Measurements from ENCODE around the gene PAX3.

PAX3 gene

DNA sequence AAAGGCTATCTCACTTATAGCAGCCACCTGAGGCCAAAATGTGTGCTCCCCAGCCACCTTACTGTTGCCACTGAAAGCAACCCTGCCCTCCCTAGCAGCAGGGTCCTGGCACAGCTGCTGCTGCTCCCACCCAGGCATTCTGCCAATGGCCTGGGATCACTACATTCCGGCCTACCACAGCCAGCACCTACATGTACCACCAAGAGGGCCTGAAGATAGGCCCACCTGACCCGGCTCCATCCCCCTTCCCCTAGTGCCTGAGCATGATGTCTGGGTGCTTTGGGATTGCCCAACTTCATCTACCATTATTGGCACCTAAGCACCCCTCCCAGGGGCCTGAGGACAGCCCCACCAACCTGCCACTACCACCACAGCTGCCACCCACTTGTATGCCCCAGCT, 34.6 kb upstream of the PAX3 start:
- DNase-seq (ENCODE audit: low read depth), result no peak
- TF ChIP-seq, protein P1, sequence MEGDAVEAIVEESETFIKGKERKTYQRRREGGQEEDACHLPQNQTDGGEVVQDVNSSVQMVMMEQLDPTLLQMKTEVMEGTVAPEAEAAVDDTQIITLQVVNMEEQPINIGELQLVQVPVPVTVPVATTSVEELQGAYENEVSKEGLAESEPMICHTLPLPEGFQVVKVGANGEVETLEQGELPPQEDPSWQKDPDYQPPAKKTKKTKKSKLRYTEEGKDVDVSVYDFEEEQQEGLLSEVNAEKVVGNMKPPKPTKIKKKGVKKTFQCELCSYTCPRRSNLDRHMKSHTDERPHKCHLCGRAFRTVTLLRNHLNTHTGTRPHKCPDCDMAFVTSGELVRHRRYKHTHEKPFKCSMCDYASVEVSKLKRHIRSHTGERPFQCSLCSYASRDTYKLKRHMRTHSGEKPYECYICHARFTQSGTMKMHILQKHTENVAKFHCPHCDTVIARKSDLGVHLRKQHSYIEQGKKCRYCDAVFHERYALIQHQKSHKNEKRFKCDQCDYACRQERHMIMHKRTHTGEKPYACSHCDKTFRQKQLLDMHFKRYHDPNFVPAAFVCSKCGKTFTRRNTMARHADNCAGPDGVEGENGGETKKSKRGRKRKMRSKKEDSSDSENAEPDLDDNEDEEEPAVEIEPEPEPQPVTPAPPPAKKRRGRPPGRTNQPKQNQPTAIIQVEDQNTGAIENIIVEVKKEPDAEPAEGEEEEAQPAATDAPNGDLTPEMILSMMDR (IDR thresholded peaks at IDR 0.05; ENCODE audit: insufficient read depth, low read depth, low read length, missing control alignments), result no peak
- no peak overlapping the region for H3K4me3 ChIP-seq (ENCODE audit: low read depth, low read length)

- no peak for DNase-seq (ENCODE audit: low read depth)
- TF ChIP-seq, protein P1 (IDR thresholded peaks at IDR 0.05; ENCODE audit: insufficient read depth, low read depth, low read length, missing control alignments), result no peak
- H3K4me3 ChIP-seq (ENCODE audit: low read depth, low read length), result no peak overlapping the region
Observed at GRCh38 chr2:222332116-222332515, 33.3 kb upstream of the PAX3 start.

DNA sequence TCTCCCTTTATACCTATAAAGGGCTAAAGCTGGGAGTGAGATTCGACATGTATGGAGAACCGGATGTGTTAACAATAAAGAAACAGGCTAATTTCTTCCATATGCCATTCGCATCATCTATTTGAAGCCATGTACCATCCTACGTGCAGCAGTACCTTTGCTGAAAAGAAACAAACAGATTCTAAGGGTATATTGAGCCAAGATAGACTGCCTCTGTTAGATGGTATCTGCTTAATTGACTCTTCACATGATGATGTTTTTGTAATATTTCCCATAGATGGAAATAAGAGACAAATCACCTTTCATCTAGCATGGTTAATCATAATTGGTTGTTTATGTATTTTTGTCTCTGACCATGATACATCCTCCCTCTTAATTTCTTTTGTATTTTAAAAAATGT, 32.1 kb upstream of the PAX3 start:
- no peak for DNase-seq (ENCODE audit: low read depth)
- no peak overlapping the region for H3K4me3 ChIP-seq (ENCODE audit: low read depth, low read length)
- TF ChIP-seq, protein P1 (IDR thresholded peaks at IDR 0.05; ENCODE audit: insufficient read depth, low read depth, low read length, missing control alignments), result no peak

DNA sequence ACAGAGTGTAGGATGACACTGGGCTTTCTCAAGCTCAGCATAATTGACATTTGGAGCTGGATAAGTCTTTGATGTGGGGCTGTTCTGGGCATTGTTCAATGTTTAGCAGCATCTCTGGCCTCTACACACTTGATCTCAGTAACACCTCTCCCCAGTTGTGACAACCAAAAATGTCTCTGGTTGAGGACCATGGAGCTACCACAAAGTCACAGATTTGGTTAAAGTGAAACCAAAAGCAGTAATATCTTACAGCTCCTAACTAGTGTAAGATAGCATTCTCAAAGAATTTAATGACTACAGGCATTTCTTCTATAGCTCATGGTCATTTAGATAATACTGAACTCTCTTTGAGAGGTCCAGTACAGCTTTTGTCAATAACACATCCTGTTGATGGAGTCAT, 23.4 kb upstream of the PAX3 start:
- DNase-seq (ENCODE audit: low read depth), result no peak
- H3K4me3 ChIP-seq (ENCODE audit: low read depth, low read length), result no peak overlapping the region
- TF ChIP-seq, protein P1 (IDR thresholded peaks at IDR 0.05; ENCODE audit: insufficient read depth, low read depth, low read length, missing control alignments), result no peak

- DNase-seq (ENCODE audit: low read depth), result no peak
- H3K4me3 ChIP-seq (ENCODE audit: low read depth, low read length), result peak overlapping the region; percentile 66
- TF ChIP-seq, protein P1 (IDR thresholded peaks at IDR 0.05; ENCODE audit: insufficient read depth, low read depth, low read length, missing control alignments), result no peak
Observed at GRCh38 chr2:222320436-222321395, 21.9 kb upstream of the PAX3 start.

DNA sequence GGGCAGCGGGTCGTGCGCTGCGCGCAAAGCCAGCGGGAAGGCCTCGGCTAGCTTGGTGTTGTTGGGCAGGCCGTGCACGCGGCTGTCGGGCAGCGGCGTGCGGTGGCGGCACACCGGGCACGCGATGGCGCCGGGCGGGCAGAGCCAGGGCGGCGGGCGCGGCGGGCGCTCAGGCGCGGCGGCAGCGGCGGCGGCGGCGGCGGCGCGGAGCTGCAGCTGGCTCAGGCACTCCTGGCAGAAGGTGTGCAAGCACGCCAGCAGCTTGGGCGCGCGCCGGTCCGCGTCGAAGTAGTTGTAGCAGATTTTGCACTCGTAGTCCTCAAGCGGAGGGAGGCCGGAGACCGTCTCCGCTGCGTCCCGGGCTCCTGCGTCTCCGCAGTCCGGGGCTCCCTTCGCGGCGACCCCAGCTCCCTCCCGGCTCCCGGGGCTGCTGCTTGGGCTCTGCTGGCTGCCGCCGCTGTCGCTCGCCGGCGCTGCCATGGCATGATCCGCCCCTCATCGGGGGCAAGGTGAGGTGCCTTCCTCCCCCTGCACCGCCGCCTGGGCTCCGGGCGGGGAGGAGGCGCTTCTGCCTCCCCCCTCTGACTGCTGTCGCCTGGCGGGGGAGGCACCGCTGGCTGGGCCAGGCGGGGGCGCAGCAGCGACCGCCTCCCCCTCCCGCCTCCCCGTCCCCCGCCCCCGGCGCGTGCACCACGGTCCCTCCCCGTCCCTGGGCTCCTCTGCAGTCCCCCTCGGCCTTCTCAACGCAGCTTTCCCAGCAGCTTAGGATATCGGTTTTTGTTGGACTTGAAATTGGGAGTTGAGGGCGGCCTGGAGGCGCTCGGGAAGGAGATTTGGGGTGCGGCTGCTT, 21.0 kb upstream of the PAX3 start:
- DNase-seq (ENCODE audit: low read depth), result peak; percentile 67
- peak overlapping the region; percentile 66 for H3K4me3 ChIP-seq (ENCODE audit: low read depth, low read length)
- TF ChIP-seq, protein P1 (IDR thresholded peaks at IDR 0.05; ENCODE audit: insufficient read depth, low read depth, low read length, missing control alignments), result no peak
